ENCODE data around the gene BAZ2B. TPM values are rescaled to one million over a fixed set of nuclear protein-coding genes. Genes with fewer than 3 reads are reported as not detected.

Gene BAZ2B
- total and polyA plus RNA-seq, 2 of the 13 experiments (the other 11 are each of a cell fraction or from before 2014, with no cell fraction given): 14.0 to 15.1 TPM

GRCh38 chr2:159559034-159559433 is 57.3 kb downstream of the BAZ2B start:
- H3K4me3 ChIP-seq (replicated peaks in 1 of 3; ENCODE audit: insufficient read depth in 1 of 3, low read depth in 2 of 3, low read length in 3 of 3): no peak overlapping the region
- H2AFZ ChIP-seq (ENCODE audit: low read length): no peak overlapping the region
- H4K20me1 ChIP-seq (ENCODE audit: insufficient read depth, low read length): no peaks in the 10 kb centered on the region
- H3K79me2 ChIP-seq (ENCODE audit: insufficient read depth, low read length): no peaks in the 10 kb centered on the region
- in situ Hi-C loops (cut with HindIII; ENCODE audit: extremely low pct_ligation_motif_present, low pct_unique_long_range_greater_than_20kb) (loop anchor here (10.0 kb wide), 1 partner anchor 136 kb away; no protein-coding TSS in a partner anchor), intact Hi-C loops (cut with micrococcal nuclease; ENCODE audit: unreplicated experiment) (loop anchor here (5.0 kb wide), 1 partner anchor 1402 kb away; no protein-coding TSS in a partner anchor)
- no peak overlapping the region for H3K27ac ChIP-seq (ENCODE audit: extremely low read length, insufficient read depth, low read length)
- BruUV-seq (replicated peaks): no TSS peak
- ATAC-seq (no peak), FAIRE-seq (no peak), DNase-seq (ENCODE audit: low spot score) (no peak)
- ChIA-PET POLR2A (no interaction called here), CTCF (ENCODE audit: low intra/inter-chr PET ratio, low total read pairs) (no interaction called here)
- H3K9ac ChIP-seq (ENCODE audit: insufficient read depth, low read depth, low read length): no peak overlapping the region
- H3K4me2 ChIP-seq (ENCODE audit: low read depth, low read length): no peak overlapping the region
- H3K27me3 ChIP-seq (ENCODE audit: control insufficient read depth in 1 of 2, insufficient read depth in 2 of 2, low read length in 2 of 2): no peaks in the 10 kb centered on the region
- WGBS (ENCODE audit: low lambda C conversion rate): 93% methylated on average over 4 of the region's 4 CpGs
- H3K4me1 ChIP-seq (ENCODE audit: insufficient read depth, low read length): no peaks in the 10 kb centered on the region
- H3K9me3 ChIP-seq (ENCODE audit: low read length): no peaks in the 10 kb centered on the region
- H3K36me3 ChIP-seq (replicated peaks in 1 of 2; ENCODE audit: control insufficient read depth in 1 of 2, insufficient read depth in 2 of 2, low read length in 2 of 2): no peaks in the 10 kb centered on the region
- no peak for TF ChIP-seq FOXM1 (CRISPR knock-in tag; IDR thresholded peaks at IDR 0.05)
- no peak for TF ChIP-seq ZNF737 (CRISPR knock-in tag; IDR thresholded peaks at IDR 0.05; ENCODE audit: borderline replicate concordance)
- TF ChIP-seq ZNF333 (CRISPR knock-in tag; IDR thresholded peaks at IDR 0.05; ENCODE audit: borderline replicate concordance): no peak
- TF ChIP-seq NFRKB (IDR thresholded peaks at IDR 0.05): no peak
- TF ChIP-seq ZNF350 (CRISPR knock-in tag; IDR thresholded peaks at IDR 0.05; ENCODE audit: borderline replicate concordance, low read depth): no peak
- TF ChIP-seq ZIK1 (CRISPR knock-in tag; IDR thresholded peaks at IDR 0.05; ENCODE audit: borderline replicate concordance, low read depth): no peak
- no peak for TF ChIP-seq ZNF746 (CRISPR knock-in tag; IDR thresholded peaks at IDR 0.05)
- TF ChIP-seq LCORL (IDR thresholded peaks at IDR 0.05): no peak
- TF ChIP-seq LCORL (CRISPR knock-in tag; IDR thresholded peaks at IDR 0.05): no peak
- no peak for TF ChIP-seq ZNF329 (CRISPR knock-in tag; IDR thresholded peaks at IDR 0.05; ENCODE audit: low read depth)
- TF ChIP-seq RFXAP (CRISPR knock-in tag; IDR thresholded peaks at IDR 0.05; ENCODE audit: borderline replicate concordance): no peak
- TF ChIP-seq CSRNP2 (CRISPR knock-in tag; conservative IDR thresholded peaks at IDR 0.05; ENCODE audit: low read depth): no peak
- TF ChIP-seq NFAT5 (CRISPR knock-in tag; IDR thresholded peaks at IDR 0.05): no peak
- no peak for TF ChIP-seq ZNF253 (CRISPR knock-in tag; IDR thresholded peaks at IDR 0.05; ENCODE audit: borderline replicate concordance)
- no peak for TF ChIP-seq E2F1 (CRISPR knock-in tag; IDR thresholded peaks at IDR 0.05)
- no peak for TF ChIP-seq ZNF841 (CRISPR knock-in tag; IDR thresholded peaks at IDR 0.05; ENCODE audit: borderline replicate concordance)
- TF ChIP-seq ZNF790 (CRISPR knock-in tag; IDR thresholded peaks at IDR 0.05; ENCODE audit: borderline replicate concordance): no peak
- no peak for TF ChIP-seq ZMYM3 (CRISPR knock-in tag; IDR thresholded peaks at IDR 0.05)
- no peak for TF ChIP-seq ZFP37 (CRISPR knock-in tag; IDR thresholded peaks at IDR 0.05; ENCODE audit: borderline replicate concordance)
